ENCODE measurements around the gene HORMAD2.
"Not testable (repeated sequence)": the region's sequence is repeated elsewhere in the genome, so short reads cannot be mapped to it uniquely, and the experiment has no call there.

Gene HORMAD2

GRCh38 chr22:30195245-30196140, 115.2 kb downstream of the HORMAD2 start:
- no peak for DNase-seq

- DNase-seq, result peak; percentile 74
Measured at GRCh38 chr22:30196141-30196879, 116.0 kb downstream of the HORMAD2 start.

GRCh38 chr22:30196880-30197336, 116.6 kb downstream of the HORMAD2 start:
- no peak for DNase-seq

- no peak for DNase-seq
Measured at GRCh38 chr22:30197389-30197788, 117.1 kb downstream of the HORMAD2 start.

GRCh38 chr22:30198152-30198825, 118.0 kb downstream of the HORMAD2 start:
- no peak for DNase-seq

- no peak for DNase-seq
Measured at GRCh38 chr22:30198921-30199320, 118.7 kb downstream of the HORMAD2 start.

GRCh38 chr22:30200905-30201304, 120.6 kb downstream of the HORMAD2 start:
- DNase-seq, result not testable (repeated sequence)

- no peak for DNase-seq
Measured at GRCh38 chr22:30201945-30202344, 121.7 kb downstream of the HORMAD2 start.

GRCh38 chr22:30202531-30203006, 122.3 kb downstream of the HORMAD2 start:
- no peak for DNase-seq

- no peak for DNase-seq
Measured at GRCh38 chr22:30204015-30204741, 123.9 kb downstream of the HORMAD2 start.

GRCh38 chr22:30204742-30205111, 124.5 kb downstream of the HORMAD2 start:
- DNase-seq, result no peak

- DNase-seq, result no peak
Measured at GRCh38 chr22:30205281-30206115, 125.2 kb downstream of the HORMAD2 start.

GRCh38 chr22:30206944-30207343, 126.7 kb downstream of the HORMAD2 start:
- no peak for DNase-seq

- DNase-seq, result no peak
Measured at GRCh38 chr22:30208631-30209603, 128.7 kb downstream of the HORMAD2 start.

GRCh38 chr22:30209642-30210041, 129.4 kb downstream of the HORMAD2 start:
- no peak for DNase-seq

- DNase-seq, result no peak
Measured at GRCh38 chr22:30210235-30210909, 130.1 kb downstream of the HORMAD2 start.

GRCh38 chr22:30211124-30211820, 131.0 kb downstream of the HORMAD2 start:
- DNase-seq, result no peak

GRCh38 chr22:30212363-30212995, 132.2 kb downstream of the HORMAD2 start:
- no peak for DNase-seq
